HepG2 (cell line): ENCODE measurements around the gene ST14. TPM values are rescaled to one million over a fixed set of nuclear protein-coding genes. Genes with fewer than 3 reads are reported as not detected.

Source experiments
- ATAC-seq: fragments of 200-7000 bp; cut with Tn5 transposase; 3 replicates; pipeline ENCODE4 v1.9.1; 2020; ENCODE audit warnings: mild to moderate bottlenecking, moderate library complexity
- BruUV-seq: library from RNA; stranded (reverse); fragments of 400-500 nt; replicated peaks from 2 replicates; lab custom pipeline; 2021; lab: Mats Ljungman, UMichigan
- CTCF ChIA-PET: fragments of 300-600 bp; formaldehyde crosslinking; extraction: SDS; loops from one replicate; lab custom pipeline; 2021; ENCODE audit warnings: low total read pairs, inconsistent platforms, low intra/inter-chr PET ratio; lab: Yijun Ruan, JAX
- POLR2A ChIA-PET: fragments of 350-600 bp; sonication (Branson Sonifier 250); formaldehyde crosslinking; loops from one replicate; lab custom pipeline; 2020; ENCODE audit warnings: antibody characterized with exemption, inconsistent platforms; lab: Yijun Ruan, JAX
- DNase-seq: peaks from one replicate; pipeline ENCODE4 v3.0.0-alpha.2; 2015; ENCODE audit warnings: low spot score
- FAIRE-seq: peaks from 3 replicates; lab custom pipeline; 2011; peaks lifted over from hg19 to GRCh38; lab: Jason Lieb, UNC
- H2AFZ ChIP-seq: one replicate; pipeline ENCODE4 v1.6.1; 2011; ENCODE audit warnings: low read length, inconsistent platforms
- H3K27ac ChIP-seq: fragments of 300-600 bp; 3 replicates; pipeline ENCODE4 v1.8.0; 2011; ENCODE audit warnings: mixed run types, mild to moderate bottlenecking, mixed read lengths, low read length, inconsistent platforms; ENCODE audit not compliant: insufficient read depth; ENCODE audit errors: extremely low read length
- H3K27me3 ChIP-seq, 2 experiments: fragments of 200-600 bp in 1 of 2; 2 replicates in 1 of 2; 3 replicates in 1 of 2; pipeline versions ENCODE4 v1.6.0 to v1.8.0; 2011; ENCODE audit warnings: low read length in 2 of 2, mild to moderate bottlenecking in 2 of 2, moderate library complexity in 2 of 2, inconsistent platforms in 1 of 2; ENCODE audit not compliant: insufficient read depth in 2 of 2, control insufficient read depth in 1 of 2
- H3K36me3 ChIP-seq, 2 experiments: fragments of 200-600 bp in 1 of 2; replicated peaks in 1 of 2; 2 replicates in 1 of 2; 3 replicates in 1 of 2; pipeline versions ENCODE4 v1.5.1 to v1.8.0; 2011; ENCODE audit warnings: low read length in 2 of 2, inconsistent platforms in 1 of 2; ENCODE audit not compliant: insufficient read depth in 2 of 2, control insufficient read depth in 1 of 2
- H3K4me1 ChIP-seq: 2 replicates; pipeline ENCODE4 v1.5.1; 2012; ENCODE audit warnings: low read length, inconsistent platforms; ENCODE audit not compliant: insufficient read depth
- H3K4me2 ChIP-seq: 2 replicates; pipeline ENCODE4 v1.6.0; 2011; ENCODE audit warnings: low read depth, low read length, inconsistent platforms
- H3K4me3 ChIP-seq, 3 experiments: fragments of 200-600 bp in 1 of 3; sonication (generic), shearing (Covaris generic) in 1 of 3; replicated peaks in 1 of 3; 2 replicates each; pipeline ENCODE4 v1.5.1; 2011 to 2016; ENCODE audit warnings: low read length in 3 of 3, inconsistent platforms in 2 of 3, low read depth in 2 of 3, mild to moderate bottlenecking in 2 of 3, control low read depth in 1 of 3, mixed read lengths in 1 of 3; ENCODE audit not compliant: insufficient read depth in 1 of 3
- H3K79me2 ChIP-seq: one replicate; pipeline ENCODE4 v1.6.1; 2011; ENCODE audit warnings: low read length, inconsistent platforms; ENCODE audit not compliant: insufficient read depth
- H3K9ac ChIP-seq: 2 replicates; pipeline ENCODE4 v1.6.0; 2011; ENCODE audit warnings: mild to moderate bottlenecking, low read depth, low read length, inconsistent platforms; ENCODE audit not compliant: insufficient read depth
- H3K9me3 ChIP-seq: 2 replicates; pipeline ENCODE4 v1.5.1; 2012; ENCODE audit warnings: mild to moderate bottlenecking, low read length
- H4K20me1 ChIP-seq: 2 replicates; pipeline ENCODE4 v1.6.0; 2011; ENCODE audit warnings: inconsistent platforms, mild to moderate bottlenecking, low read length, moderate library complexity; ENCODE audit not compliant: insufficient read depth
- ATM ChIP-seq: fragments of 450-650 bp; IDR thresholded peaks from 2 replicates; pipeline ENCODE4 v1.7.1; 2017; ENCODE audit warnings: mild to moderate bottlenecking, borderline replicate concordance
- DRAP1 ChIP-seq: IDR thresholded peaks from 2 replicates; pipeline ENCODE4 v1.6.1; 2016; ENCODE audit warnings: missing genetic modification reagents, missing compliant biosample characterization
- GATAD2A ChIP-seq: IDR thresholded peaks from 2 replicates; pipeline ENCODE4 v1.6.1; 2016
- MED1 ChIP-seq: sonication (generic); formaldehyde crosslinking; IDR thresholded peaks from 2 replicates; pipeline ENCODE4 v1.4.0; 2020; ENCODE audit warnings: missing genetic modification reagents
- MYC ChIP-seq: sonication (generic); formaldehyde crosslinking; IDR thresholded peaks from 2 replicates; pipeline ENCODE4 v1.9.0; 2021; ENCODE audit warnings: missing genetic modification reagents, borderline replicate concordance
- NRL ChIP-seq: sonication (generic); formaldehyde crosslinking; IDR thresholded peaks from 2 replicates; pipeline ENCODE4 v1.5.0; 2020; ENCODE audit warnings: missing genetic modification reagents, mild to moderate bottlenecking, moderate library complexity, borderline replicate concordance
- RFX3 ChIP-seq: IDR thresholded peaks from 2 replicates; pipeline ENCODE4 v1.6.1; 2016; ENCODE audit warnings: missing biosample characterization, missing genetic modification reagents
- SSRP1 ChIP-seq: IDR thresholded peaks from 2 replicates; pipeline ENCODE4 v1.6.1; 2016; ENCODE audit warnings: control low read depth
- ZBTB14 ChIP-seq: sonication (generic); formaldehyde crosslinking; IDR thresholded peaks from 2 replicates; pipeline ENCODE4 v1.4.0; 2020; ENCODE audit warnings: missing genetic modification reagents
- ZNF274 ChIP-seq: sonication (generic); formaldehyde crosslinking; IDR thresholded peaks from 2 replicates; pipeline ENCODE4 v1.5.1; 2020; ENCODE audit warnings: mild to moderate bottlenecking, missing genetic modification reagents
- ZNF33A ChIP-seq: sonication (generic); formaldehyde crosslinking; IDR thresholded peaks from 2 replicates; pipeline ENCODE4 v1.5.1; 2020; ENCODE audit warnings: missing genetic modification reagents, mild to moderate bottlenecking, moderate library complexity, borderline replicate concordance
- ZNF550 ChIP-seq: sonication (generic); formaldehyde crosslinking; IDR thresholded peaks from 2 replicates; pipeline ENCODE4 v1.4.0; 2020; ENCODE audit warnings: mild to moderate bottlenecking, missing genetic modification reagents, borderline replicate concordance
- ZNF7 ChIP-seq: IDR thresholded peaks from 2 replicates; pipeline ENCODE4 v1.6.1; 2016; ENCODE audit warnings: missing biosample characterization, missing genetic modification reagents
- ZNF703 ChIP-seq: sonication (generic); formaldehyde crosslinking; IDR thresholded peaks from 2 replicates; pipeline ENCODE4 v1.5.1; 2020; ENCODE audit warnings: missing genetic modification reagents, mild to moderate bottlenecking, moderate library complexity, borderline replicate concordance
- ZSCAN31 ChIP-seq: sonication (generic); formaldehyde crosslinking; IDR thresholded peaks from 2 replicates; pipeline ENCODE4 v1.5.0; 2020; ENCODE audit warnings: low read depth, mild to moderate bottlenecking, missing genetic modification reagents
- in situ Hi-C: cut with HindIII; loops from 2 replicates; pipeline ENCODE4 v1.10.0; 2017; ENCODE audit warnings: low pct_unique_long_range_greater_than_20kb; ENCODE audit not compliant: extremely low pct_ligation_motif_present
- intact Hi-C: fragments of 100-400 bp; cut with micrococcal nuclease; formaldehyde crosslinking; loops from one replicate; pipeline ENCODE4 v1.10.0; 2022; ENCODE audit not compliant: unreplicated experiment
- polyA plus RNA-seq, 8 experiments: library from polyadenylated mRNA; depleted of rRNA in 3 of 8; stranded (reverse) in 7 of 8; unstranded in 1 of 8; fragments of >200 nt; fragmentation: Illumina TruSeq in 4 of 8; extraction: Trizol in 4 of 8; gene quantifications; 2 replicates each; pipeline versions ENCODE4 v1.2.1 to v1.2.3, GENCODE V29; 2011 to 2016; ENCODE audit warnings: low read depth in 4 of 8, missing spikeins in 1 of 8, mixed read lengths in 1 of 8; ENCODE audit not compliant: insufficient read depth in 1 of 8
- total RNA-seq, 5 experiments: library from RNA; depleted of rRNA; stranded (reverse); fragments of >200 nt; fragmentation: Illumina TruSeq; extraction: Trizol; gene quantifications; 2 replicates each; pipeline ENCODE4 v1.2.3, GENCODE V29; 2016; ENCODE audit warnings: low read depth in 1 of 5
- TF ChIP-seq, protein P1 (sequence below): sonication (generic); formaldehyde crosslinking; IDR thresholded peaks from 2 replicates; pipeline ENCODE4 v1.5.0; 2020; ENCODE audit warnings: missing genetic modification reagents
- TF ChIP-seq, protein P2 (sequence below): sonication (generic); formaldehyde crosslinking; IDR thresholded peaks from one replicate; pipeline ENCODE4 v1.5.1; 2020; ENCODE audit warnings: mild to moderate bottlenecking, missing genetic modification reagents; ENCODE audit errors: not compliant biosample characterization

Gene ST14
- total and polyA plus RNA-seq, 2 of the 13 experiments (the other 11 are each of a cell fraction or from before 2014, with no cell fraction given) = 0.88 to 1.4 TPM

DNA sequence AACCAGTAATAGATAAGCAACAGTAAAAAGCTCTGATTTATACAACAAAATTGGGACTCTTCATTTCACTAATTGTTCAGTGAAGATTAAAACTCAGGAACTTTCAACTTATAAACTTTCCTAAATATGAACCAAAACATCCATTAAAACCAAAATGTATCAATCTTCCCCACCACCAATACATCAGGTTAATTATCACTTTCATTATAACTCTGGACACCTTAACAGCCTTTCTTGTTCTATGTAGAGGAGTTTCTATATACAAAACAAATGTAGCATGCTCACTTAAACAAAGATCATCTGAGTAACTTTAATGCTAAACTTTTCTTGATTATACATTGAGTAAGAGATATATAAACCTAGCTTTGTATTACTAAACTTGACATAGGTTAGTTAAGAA is 74.7 kb downstream of the ST14 start:
- FAIRE-seq (no peak), ATAC-seq (no peak), DNase-seq (no peak)
- POLR2A ChIA-PET = no interaction called here
- Histone ChIP-seq H3K9ac (no peak overlapping the region), H3K27ac (no peak overlapping the region), H3K79me2 (no peaks in the 10 kb centered on the region), H3K9me3 (no peaks in the 10 kb centered on the region), H4K20me1 (no peaks in the 10 kb centered on the region), H3K4me1 (peaks cover 7% of the 10 kb centered on the region), H2AFZ (no peak overlapping the region), H3K4me3 (no peak overlapping the region), H3K4me2 (no peak overlapping the region), H3K27me3 (no peaks in the 10 kb centered on the region), H3K36me3 (peaks cover 5 to 28% of the 10 kb centered on the region in 2 experiments; a peak in 4 of 5 replicates)
- CTCF ChIA-PET = no interaction called here
- intact Hi-C loops = no loop called here
- in situ Hi-C loops = no loop called here
- BruUV-seq = no TSS peak
- TF ChIP-seq ZNF7 (CRISPR knock-in tag) (no peak), MED1 (CRISPR knock-in tag) (no peak), ZNF274 (CRISPR knock-in tag) (no peak), ZNF33A (no peak), SSRP1 (CRISPR knock-in tag) (no peak), NRL (CRISPR knock-in tag) (no peak), GATAD2A (CRISPR knock-in tag) (no peak), DRAP1 (CRISPR knock-in tag) (no peak), RFX3 (CRISPR knock-in tag) (no peak), MYC (CRISPR knock-in tag) (no peak), ZSCAN31 (no peak), ATM (no peak), ZNF550 (no peak), ZNF703 (CRISPR knock-in tag) (no peak), ZBTB14 (CRISPR knock-in tag) (no peak)
- TF ChIP-seq, protein P1, sequence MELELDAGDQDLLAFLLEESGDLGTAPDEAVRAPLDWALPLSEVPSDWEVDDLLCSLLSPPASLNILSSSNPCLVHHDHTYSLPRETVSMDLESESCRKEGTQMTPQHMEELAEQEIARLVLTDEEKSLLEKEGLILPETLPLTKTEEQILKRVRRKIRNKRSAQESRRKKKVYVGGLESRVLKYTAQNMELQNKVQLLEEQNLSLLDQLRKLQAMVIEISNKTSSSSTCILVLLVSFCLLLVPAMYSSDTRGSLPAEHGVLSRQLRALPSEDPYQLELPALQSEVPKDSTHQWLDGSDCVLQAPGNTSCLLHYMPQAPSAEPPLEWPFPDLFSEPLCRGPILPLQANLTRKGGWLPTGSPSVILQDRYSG (CRISPR knock-in tag) = no peak
- TF ChIP-seq, protein P2, sequence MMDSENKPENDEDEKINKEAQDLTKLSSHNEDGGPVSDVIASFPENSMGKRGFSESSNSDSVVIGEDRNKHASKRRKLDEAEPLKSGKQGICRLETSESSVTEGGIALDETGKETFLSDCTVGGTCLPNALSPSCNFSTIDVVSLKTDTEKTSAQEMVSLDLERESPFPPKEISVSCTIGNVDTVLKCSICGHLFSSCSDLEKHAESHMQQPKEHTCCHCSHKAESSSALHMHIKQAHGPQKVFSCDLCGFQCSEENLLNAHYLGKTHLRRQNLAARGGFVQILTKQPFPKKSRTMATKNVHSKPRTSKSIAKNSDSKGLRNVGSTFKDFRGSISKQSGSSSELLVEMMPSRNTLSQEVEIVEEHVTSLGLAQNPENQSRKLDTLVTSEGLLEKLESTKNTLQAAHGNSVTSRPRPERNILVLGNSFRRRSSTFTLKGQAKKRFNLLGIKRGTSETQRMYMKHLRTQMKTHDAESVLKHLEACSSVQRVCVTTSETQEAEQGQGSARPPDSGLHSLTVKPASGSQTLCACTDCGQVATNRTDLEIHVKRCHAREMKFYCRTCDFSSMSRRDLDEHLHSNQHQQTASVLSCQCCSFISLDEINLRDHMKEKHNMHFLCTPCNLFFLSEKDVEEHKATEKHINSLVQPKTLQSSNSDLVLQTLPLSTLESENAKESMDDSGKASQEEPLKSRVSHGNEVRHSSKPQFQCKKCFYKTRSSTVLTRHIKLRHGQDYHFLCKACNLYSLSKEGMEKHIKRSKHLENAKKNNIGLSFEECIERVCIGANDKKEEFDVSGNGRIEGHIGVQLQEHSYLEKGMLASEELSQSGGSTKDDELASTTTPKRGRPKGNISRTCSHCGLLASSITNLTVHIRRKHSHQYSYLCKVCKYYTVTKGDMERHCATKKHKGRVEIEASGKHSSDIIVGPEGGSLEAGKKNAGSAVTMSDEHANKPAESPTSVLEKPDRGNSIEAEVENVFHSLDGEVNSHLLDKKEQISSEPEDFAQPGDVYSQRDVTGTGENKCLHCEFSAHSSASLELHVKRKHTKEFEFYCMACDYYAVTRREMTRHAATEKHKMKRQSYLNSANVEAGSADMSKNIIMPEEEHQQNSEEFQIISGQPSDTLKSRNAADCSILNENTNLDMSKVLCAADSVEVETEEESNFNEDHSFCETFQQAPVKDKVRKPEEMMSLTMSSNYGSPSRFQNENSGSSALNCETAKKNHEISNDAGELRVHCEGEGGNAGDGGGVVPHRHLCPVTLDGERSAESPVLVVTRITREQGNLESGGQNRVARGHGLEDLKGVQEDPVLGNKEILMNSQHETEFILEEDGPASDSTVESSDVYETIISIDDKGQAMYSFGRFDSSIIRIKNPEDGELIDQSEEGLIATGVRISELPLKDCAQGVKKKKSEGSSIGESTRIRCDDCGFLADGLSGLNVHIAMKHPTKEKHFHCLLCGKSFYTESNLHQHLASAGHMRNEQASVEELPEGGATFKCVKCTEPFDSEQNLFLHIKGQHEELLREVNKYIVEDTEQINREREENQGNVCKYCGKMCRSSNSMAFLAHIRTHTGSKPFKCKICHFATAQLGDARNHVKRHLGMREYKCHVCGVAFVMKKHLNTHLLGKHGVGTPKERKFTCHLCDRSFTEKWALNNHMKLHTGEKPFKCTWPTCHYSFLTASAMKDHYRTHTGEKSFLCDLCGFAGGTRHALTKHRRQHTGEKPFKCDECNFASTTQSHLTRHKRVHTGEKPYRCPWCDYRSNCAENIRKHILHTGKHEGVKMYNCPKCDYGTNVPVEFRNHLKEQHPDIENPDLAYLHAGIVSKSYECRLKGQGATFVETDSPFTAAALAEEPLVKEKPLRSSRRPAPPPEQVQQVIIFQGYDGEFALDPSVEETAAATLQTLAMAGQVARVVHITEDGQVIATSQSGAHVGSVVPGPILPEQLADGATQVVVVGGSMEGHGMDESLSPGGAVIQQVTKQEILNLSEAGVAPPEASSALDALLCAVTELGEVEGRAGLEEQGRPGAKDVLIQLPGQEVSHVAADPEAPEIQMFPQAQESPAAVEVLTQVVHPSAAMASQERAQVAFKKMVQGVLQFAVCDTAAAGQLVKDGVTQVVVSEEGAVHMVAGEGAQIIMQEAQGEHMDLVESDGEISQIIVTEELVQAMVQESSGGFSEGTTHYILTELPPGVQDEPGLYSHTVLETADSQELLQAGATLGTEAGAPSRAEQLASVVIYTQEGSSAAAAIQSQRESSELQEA (CRISPR knock-in tag) = no peak
